ENCODE data around the gene EFNA4. TPM values are rescaled to one million over a fixed set of nuclear protein-coding genes. Genes with fewer than 3 reads are reported as not detected.

EFNA4 gene
- 1 to 10 TPM; 6.6 to 8.5 TPM for total RNA-seq

DNA sequence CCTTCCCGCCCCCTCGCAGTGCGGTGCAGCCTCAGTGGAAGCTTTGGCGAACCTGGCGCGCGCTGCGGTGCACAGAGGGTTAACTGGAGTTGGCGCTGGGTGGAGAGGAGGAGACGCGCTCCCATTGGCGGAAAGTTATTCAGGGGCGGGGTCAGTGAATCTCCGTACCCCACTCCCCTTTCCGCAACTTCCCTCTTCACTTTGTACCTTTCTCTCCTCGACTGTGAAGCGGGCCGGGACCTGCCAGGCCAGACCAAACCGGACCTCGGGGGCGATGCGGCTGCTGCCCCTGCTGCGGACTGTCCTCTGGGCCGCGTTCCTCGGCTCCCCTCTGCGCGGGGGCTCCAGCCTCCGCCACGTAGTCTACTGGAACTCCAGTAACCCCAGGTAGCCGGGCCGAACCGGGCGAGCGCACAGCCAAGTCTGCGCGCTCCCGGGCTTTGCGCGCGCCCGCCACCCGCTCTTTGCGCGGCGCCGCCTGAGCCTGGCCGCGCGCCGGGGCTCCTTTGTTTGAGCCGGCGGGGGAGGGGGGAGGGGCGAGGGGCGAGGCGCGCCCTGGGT is at the start of gene EFNA4:
TSS of gene EFNA4 (plus strand) at position 191 of the 561 bp plus-strand sequence. CDS start at position 275, 84 bp downstream.
- POLR2A ChIA-PET: interaction anchor here (0.7 to 3.6 kb wide), 5 partner anchors 11 to 127 kb away, joined by 3 to 22 read pairs (median 3); partner anchors contain the start of genes EFNA3 and PMVK

DNA sequence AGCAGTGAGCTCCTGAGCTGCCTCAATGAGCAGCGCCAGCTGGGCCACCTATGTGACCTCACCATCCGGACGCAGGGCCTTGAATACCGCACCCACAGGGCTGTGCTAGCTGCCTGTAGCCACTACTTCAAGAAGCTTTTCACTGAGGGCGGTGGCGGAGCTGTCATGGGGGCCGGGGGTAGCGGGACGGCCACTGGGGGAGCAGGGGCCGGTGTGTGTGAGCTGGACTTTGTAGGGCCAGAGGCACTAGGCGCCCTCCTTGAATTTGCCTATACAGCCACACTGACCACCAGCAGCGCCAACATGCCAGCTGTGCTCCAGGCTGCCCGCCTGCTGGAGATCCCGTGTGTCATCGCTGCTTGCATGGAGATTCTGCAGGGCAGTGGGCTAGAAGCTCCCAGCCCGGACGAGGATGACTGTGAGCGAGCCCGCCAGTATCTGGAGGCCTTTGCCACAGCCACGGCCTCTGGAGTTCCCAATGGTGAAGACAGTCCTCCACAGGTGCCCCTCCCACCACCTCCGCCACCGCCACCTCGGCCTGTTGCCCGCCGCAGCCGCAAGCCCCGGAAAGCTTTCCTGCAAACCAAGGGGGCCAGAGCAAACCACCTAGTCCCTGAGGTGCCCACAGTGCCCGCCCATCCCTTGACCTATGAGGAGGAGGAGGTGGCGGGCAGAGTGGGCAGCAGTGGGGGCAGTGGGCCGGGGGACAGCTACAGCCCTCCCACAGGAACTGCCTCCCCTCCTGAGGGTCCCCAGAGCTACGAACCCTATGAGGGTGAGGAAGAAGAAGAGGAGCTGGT is 48.6 kb upstream of the EFNA4 start:
- DNase-seq: no peak
- ChIA-PET POLR2A (interaction anchor here (0.7 to 14.7 kb wide), 11 partner anchors 8 to 79 kb away, joined by 3 to 203 read pairs (median 7); partner anchors contain the start of genes FLAD1, LENEP, PBXIP1 and PMVK), CTCF (interaction anchor here (1.0 to 8.1 kb wide), 10 partner anchors 18 to 455 kb away, joined by 4 to 139 read pairs (median 10); partner anchors contain the start of genes ADAM15, FLAD1, LENEP and PBXIP1)
- Mint-ChIP-seq H3K4me3 (no peak overlapping the region), H3K9me3 (no peaks in the 10 kb centered on the region), H3K27me3 (no peaks in the 10 kb centered on the region), H3K36me3 (ENCODE audit: low read depth) (peaks cover 68% of the 10 kb centered on the region), H3K27ac (no peak overlapping the region), H3K4me1 (peaks cover 78% of the 10 kb centered on the region)

More for the DNA sequence above, at the start of gene EFNA4:
- peaks cover 37% of the 10 kb centered on the region for H3K4me1 Mint-ChIP-seq
- H3K36me3 Mint-ChIP-seq (ENCODE audit: low read depth): peaks cover 14% of the 10 kb centered on the region
- H3K9me3 Mint-ChIP-seq: no peaks in the 10 kb centered on the region
- no peaks in the 10 kb centered on the region for H3K27me3 Mint-ChIP-seq
- peak within 1 kb of the TSS; percentile 37 for H3K27ac Mint-ChIP-seq
- peak; percentile 88 for DNase-seq
- CTCF ChIA-PET: interaction anchor here (1.6 to 12.1 kb wide), 3 partner anchors 12 to 21 kb away, joined by 4 to 121 read pairs (median 65); partner anchors contain the start of gene ADAM15
- peak within 1 kb of the TSS; percentile 90 for H3K4me3 Mint-ChIP-seq

- no peak for DNase-seq
- ChIA-PET POLR2A (interaction anchor here (0.7 to 14.7 kb wide), 16 partner anchors 8 to 79 kb away, joined by 3 to 203 read pairs (median 4); partner anchors contain the start of genes CKS1B, FLAD1, LENEP and PBXIP1), CTCF (interaction anchor here (1.0 to 8.1 kb wide), 14 partner anchors 10 to 455 kb away, joined by 4 to 139 read pairs (median 16); partner anchors contain the start of genes ADAM15, CKS1B, FLAD1 and LENEP)
- no peaks in the 10 kb centered on the region for H3K27me3 Mint-ChIP-seq
- peaks cover 66% of the 10 kb centered on the region for H3K36me3 Mint-ChIP-seq (ENCODE audit: low read depth)
- H3K27ac Mint-ChIP-seq: peak overlapping the region; percentile 83
- H3K9me3 Mint-ChIP-seq: no peaks in the 10 kb centered on the region
- peak overlapping the region; percentile 46 for H3K4me3 Mint-ChIP-seq
- H3K4me1 Mint-ChIP-seq: peaks cover 73% of the 10 kb centered on the region
Measured at GRCh38 chr1:155015527-155016230, 47.9 kb upstream of the EFNA4 start.

GRCh38 chr1:155016231-155016831 is 47.2 kb upstream of the EFNA4 start:
- peak overlapping the region; percentile 46 for H3K4me3 Mint-ChIP-seq

DNA sequence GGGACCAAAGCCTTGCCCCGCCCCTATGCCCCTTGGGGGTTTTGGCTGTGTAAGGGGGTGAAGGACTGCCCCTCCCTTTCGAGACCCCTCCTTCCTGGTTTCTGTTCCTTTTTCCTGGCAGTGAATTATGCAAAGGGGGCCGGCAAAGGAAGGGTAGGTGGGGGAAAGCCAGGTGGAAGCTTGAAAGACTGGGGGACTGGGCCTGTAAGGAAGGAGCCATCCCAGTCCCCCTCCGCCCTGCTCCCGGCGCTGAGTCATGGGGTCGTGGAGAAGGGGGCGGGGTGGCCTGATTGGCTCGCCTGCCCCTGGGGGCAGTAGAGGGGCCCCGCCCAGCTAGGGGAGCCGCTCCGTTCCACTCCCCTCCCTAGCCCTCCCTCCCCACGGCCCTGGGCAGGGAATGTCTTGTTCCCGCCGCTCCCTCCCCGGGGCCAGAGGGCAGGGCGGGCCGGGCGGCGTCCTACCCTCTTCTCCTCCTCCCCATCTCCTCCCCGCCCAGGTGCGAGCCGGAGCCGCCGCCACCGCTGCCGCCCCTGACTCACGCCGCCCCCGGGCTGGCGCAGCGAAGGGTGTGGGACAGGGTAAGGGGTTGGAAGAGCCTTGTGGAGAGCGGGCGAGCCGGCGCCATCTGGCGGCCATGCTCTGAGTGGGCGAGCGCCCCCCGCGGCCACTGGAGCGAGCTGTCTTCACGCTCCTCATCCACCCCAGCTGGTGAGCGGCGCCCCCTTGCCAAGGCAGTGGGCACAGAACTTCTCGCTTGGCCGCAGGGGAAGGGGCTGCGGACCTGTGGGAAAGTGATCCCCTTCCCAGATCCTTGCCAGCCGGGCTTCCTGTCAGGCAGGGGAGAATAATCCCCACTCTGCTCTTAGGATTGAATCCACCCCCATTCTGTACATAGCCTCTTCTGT is 46.2 kb upstream of the EFNA4 start:
- H3K4me3 Mint-ChIP-seq: peak overlapping the region; percentile 7
- DNase-seq: peak; percentile 87
- POLR2A ChIA-PET: interaction anchor here (0.6 to 14.7 kb wide), 13 partner anchors 10 to 80 kb away, joined by 3 to 203 read pairs (median 6); partner anchors contain the start of genes CKS1B, EFNA4, FLAD1 and LENEP
- peaks cover 56% of the 10 kb centered on the region for H3K36me3 Mint-ChIP-seq (ENCODE audit: low read depth)
- H3K4me1 Mint-ChIP-seq: peaks cover 63% of the 10 kb centered on the region
- no peaks in the 10 kb centered on the region for H3K27me3 Mint-ChIP-seq
- CTCF ChIA-PET: interaction anchor here (0.5 to 8.1 kb wide), 25 partner anchors 11 to 457 kb away, joined by 3 to 139 read pairs (median 6); partner anchors contain the start of genes ADAM15, CKS1B, FLAD1 and LENEP
- H3K9me3 Mint-ChIP-seq: no peaks in the 10 kb centered on the region
- peak overlapping the region; percentile 26 for H3K27ac Mint-ChIP-seq

More at GRCh38 chr1:155016231-155016831, 47.2 kb upstream of the EFNA4 start:
- POLR2A ChIA-PET: interaction anchor here (0.6 to 14.7 kb wide), 15 partner anchors 9 to 69 kb away, joined by 3 to 203 read pairs (median 4); partner anchors contain the start of genes CKS1B, EFNA4, FLAD1 and LENEP
- Mint-ChIP-seq H3K27ac (peak overlapping the region; percentile 83), H3K36me3 (ENCODE audit: low read depth) (peaks cover 61% of the 10 kb centered on the region), H3K9me3 (no peaks in the 10 kb centered on the region), H3K4me1 (peaks cover 68% of the 10 kb centered on the region), H3K27me3 (no peaks in the 10 kb centered on the region)
- CTCF ChIA-PET: interaction anchor here (1.3 to 8.1 kb wide), 15 partner anchors 10 to 456 kb away, joined by 3 to 139 read pairs (median 16); partner anchors contain the start of genes ADAM15, CKS1B, FLAD1 and LENEP
- DNase-seq: peak; percentile 41

DNA sequence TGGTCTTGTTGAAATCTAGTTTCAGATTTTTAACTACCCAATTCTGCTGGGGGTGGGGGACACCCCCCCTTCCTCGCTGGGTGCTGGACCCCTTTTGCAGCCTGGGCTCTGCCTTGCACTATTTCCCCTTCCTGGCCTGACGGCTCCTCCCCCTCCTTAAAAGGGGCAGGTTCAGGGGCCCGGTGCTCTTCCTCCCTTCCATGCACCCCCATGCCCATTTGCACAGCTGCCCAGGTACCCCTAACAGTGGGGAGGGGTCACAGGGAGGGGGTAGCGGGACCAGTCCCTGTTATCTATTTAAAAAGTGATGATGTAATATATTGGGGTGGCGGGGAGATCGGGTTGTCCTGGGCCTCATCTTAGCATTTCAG is 45.6 kb upstream of the EFNA4 start:
- Mint-ChIP-seq H3K4me3 (no peak overlapping the region), H3K9me3 (no peaks in the 10 kb centered on the region), H3K27ac (peak overlapping the region; percentile 26), H3K4me1 (peaks cover 58% of the 10 kb centered on the region), H3K27me3 (no peaks in the 10 kb centered on the region), H3K36me3 (ENCODE audit: low read depth) (peaks cover 50% of the 10 kb centered on the region)
- ChIA-PET POLR2A (interaction anchor here (0.8 to 14.7 kb wide), 8 partner anchors 11 to 81 kb away, joined by 3 to 203 read pairs (median 12); partner anchors contain the start of genes CKS1B, FLAD1, LENEP and PBXIP1), CTCF (interaction anchor here (0.5 to 8.1 kb wide), 22 partner anchors 10 to 458 kb away, joined by 3 to 139 read pairs (median 8); partner anchors contain the start of genes ADAM15, CKS1B, FLAD1 and LENEP)
- no peak for DNase-seq

- CTCF ChIA-PET: interaction anchor here (0.6 to 8.1 kb wide), 10 partner anchors 12 to 150 kb away, joined by 3 to 139 read pairs (median 6); partner anchors contain the start of genes CKS1B, FLAD1, LENEP and ZBTB7B
- Mint-ChIP-seq H3K27ac (no peak overlapping the region), H3K4me3 (no peak overlapping the region), H3K4me1 (peaks cover 50% of the 10 kb centered on the region), H3K27me3 (no peaks in the 10 kb centered on the region), H3K9me3 (no peaks in the 10 kb centered on the region), H3K36me3 (ENCODE audit: low read depth) (peaks cover 43% of the 10 kb centered on the region)
- DNase-seq: no peak
- POLR2A ChIA-PET: interaction anchor here (1.0 to 14.7 kb wide), 3 partner anchors 20 to 65 kb away, joined by 3 to 203 read pairs (median 43); partner anchors contain the start of genes FLAD1, LENEP and ZBTB7B
Measured at GRCh38 chr1:155018617-155019348, 44.8 kb upstream of the EFNA4 start.

DNA sequence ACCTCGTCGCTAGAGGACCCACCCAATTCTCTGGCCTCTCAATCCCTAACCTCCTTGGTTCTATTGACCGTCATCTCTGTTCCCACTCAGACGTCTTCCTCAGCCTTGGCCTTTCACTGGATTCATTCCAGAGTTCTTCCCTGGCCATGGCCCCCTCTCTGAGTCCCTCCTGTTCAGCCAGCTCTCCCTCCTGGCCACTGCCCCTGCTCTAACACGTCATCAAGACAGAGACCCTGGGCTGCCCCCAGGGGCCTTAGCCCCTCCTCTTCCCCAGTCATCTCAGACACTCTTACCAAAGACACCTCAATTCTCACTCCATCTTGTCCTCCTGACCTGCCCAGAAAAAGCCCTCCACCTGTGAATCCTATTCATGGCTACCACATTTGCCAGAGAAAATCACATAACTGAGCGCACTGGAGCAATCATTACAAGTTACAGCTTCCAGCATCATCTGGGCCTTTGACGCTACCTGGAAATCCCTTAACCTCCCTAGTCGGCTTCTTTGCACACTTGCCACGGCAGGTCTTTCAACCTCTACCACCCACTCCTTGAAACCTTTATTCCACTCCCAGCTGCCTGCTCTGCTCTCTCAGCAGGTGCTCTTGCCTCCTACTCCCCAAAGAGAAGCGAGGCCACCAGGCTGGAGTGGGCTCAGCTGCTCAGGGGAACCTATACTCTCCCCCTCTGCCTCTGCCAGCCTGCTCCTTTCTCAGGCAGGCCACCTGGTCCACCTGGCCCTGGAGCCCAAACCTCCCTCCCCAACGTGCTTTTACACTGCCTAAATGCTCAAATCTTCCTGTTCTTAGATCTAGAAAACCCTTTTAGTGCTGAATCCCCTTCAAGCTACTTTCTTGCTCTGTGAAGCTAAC is 43.9 kb upstream of the EFNA4 start:
- Mint-ChIP-seq H3K27ac (no peak overlapping the region), H3K9me3 (no peaks in the 10 kb centered on the region), H3K27me3 (no peaks in the 10 kb centered on the region), H3K4me1 (peaks cover 41% of the 10 kb centered on the region), H3K4me3 (no peak overlapping the region), H3K36me3 (ENCODE audit: low read depth) (peaks cover 35% of the 10 kb centered on the region)
- POLR2A ChIA-PET: interaction anchor here (1.0 to 14.7 kb wide), 5 partner anchors 9 to 66 kb away, joined by 3 to 203 read pairs (median 6); partner anchors contain the start of genes CKS1B, FLAD1, LENEP and ZBTB7B
- CTCF ChIA-PET: interaction anchor here (0.7 to 8.1 kb wide), 9 partner anchors 9 to 66 kb away, joined by 3 to 139 read pairs (median 6); partner anchors contain the start of genes FLAD1, LENEP and ZBTB7B
- DNase-seq: no peak

GRCh38 chr1:155022136-155022926 is 41.2 kb upstream of the EFNA4 start:
- no peak for DNase-seq
- Mint-ChIP-seq H3K4me1 (peaks cover 18% of the 10 kb centered on the region), H3K36me3 (ENCODE audit: low read depth) (peaks cover 20% of the 10 kb centered on the region), H3K9me3 (no peaks in the 10 kb centered on the region), H3K27ac (no peak overlapping the region), H3K27me3 (no peaks in the 10 kb centered on the region), H3K4me3 (no peak overlapping the region)
- CTCF ChIA-PET: interaction anchor here (0.6 to 2.9 kb wide), 7 partner anchors 8 to 98 kb away, joined by 3 to 11 read pairs (median 3); partner anchors contain the start of gene ADAM15
- POLR2A ChIA-PET: interaction anchor here (0.5 to 1.7 kb wide), 8 partner anchors 8 to 414 kb away, joined by 3 to 5 read pairs (median 3); partner anchors contain the start of gene PYGO2
